PFSK-1 (cell line): Measurements from ENCODE around the gene STK24.

Experiments
- POLR2AphosphoS5 ChIP-seq: IDR thresholded peaks from 2 replicates; pipeline ENCODE4 v1.6.1; 2012; ENCODE audit warnings: low read depth, mild to moderate bottlenecking, control low read depth, low read length, moderate library complexity
- SIN3A ChIP-seq: IDR thresholded peaks from 2 replicates; pipeline ENCODE4 v1.6.1; 2012; ENCODE audit warnings: mild to moderate bottlenecking, low read length, moderate library complexity, borderline replicate concordance; ENCODE audit not compliant: insufficient read depth
- TAF1 ChIP-seq: IDR thresholded peaks from 2 replicates; pipeline ENCODE4 v1.6.1; 2012; ENCODE audit warnings: low read length, control low read depth, borderline replicate concordance; ENCODE audit not compliant: insufficient read depth
- TF ChIP-seq, protein P1 (sequence below), 2 experiments: IDR thresholded peaks; 2 replicates each; pipeline versions ENCODE4 v1.6.1 to v1.8.0; 2011 to 2012; ENCODE audit warnings: low read depth in 2 of 2, low read length in 2 of 2, control low read depth in 1 of 2, inconsistent platforms in 1 of 2, mild to moderate bottlenecking in 1 of 2, moderate library complexity in 1 of 2; ENCODE audit not compliant: insufficient read depth in 1 of 2

DNA sequence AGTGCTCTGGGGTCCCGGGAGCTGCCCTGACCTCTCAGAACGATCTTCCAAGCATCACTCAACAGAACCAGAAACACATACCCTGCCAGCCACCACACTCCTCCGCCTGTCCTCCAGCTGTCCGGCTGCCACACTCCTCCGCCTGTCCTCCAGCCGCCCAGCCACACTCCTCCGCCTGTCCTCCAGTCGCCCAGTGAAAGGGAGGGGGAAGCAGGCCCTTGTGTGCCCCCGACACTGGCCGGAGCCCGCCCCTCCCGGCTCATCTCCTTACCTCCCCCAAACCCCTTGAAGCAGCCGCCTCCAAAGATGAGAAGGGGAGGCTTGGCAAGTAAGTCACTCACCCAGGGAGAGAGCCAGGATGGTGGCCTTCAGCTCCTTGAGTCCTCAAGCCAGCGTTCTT, 40.2 kb downstream of the STK24 start:
- TF ChIP-seq SIN3A (no peak), POLR2AphosphoS5 (no peak), TAF1 (no peak)
- TF ChIP-seq, protein P1, sequence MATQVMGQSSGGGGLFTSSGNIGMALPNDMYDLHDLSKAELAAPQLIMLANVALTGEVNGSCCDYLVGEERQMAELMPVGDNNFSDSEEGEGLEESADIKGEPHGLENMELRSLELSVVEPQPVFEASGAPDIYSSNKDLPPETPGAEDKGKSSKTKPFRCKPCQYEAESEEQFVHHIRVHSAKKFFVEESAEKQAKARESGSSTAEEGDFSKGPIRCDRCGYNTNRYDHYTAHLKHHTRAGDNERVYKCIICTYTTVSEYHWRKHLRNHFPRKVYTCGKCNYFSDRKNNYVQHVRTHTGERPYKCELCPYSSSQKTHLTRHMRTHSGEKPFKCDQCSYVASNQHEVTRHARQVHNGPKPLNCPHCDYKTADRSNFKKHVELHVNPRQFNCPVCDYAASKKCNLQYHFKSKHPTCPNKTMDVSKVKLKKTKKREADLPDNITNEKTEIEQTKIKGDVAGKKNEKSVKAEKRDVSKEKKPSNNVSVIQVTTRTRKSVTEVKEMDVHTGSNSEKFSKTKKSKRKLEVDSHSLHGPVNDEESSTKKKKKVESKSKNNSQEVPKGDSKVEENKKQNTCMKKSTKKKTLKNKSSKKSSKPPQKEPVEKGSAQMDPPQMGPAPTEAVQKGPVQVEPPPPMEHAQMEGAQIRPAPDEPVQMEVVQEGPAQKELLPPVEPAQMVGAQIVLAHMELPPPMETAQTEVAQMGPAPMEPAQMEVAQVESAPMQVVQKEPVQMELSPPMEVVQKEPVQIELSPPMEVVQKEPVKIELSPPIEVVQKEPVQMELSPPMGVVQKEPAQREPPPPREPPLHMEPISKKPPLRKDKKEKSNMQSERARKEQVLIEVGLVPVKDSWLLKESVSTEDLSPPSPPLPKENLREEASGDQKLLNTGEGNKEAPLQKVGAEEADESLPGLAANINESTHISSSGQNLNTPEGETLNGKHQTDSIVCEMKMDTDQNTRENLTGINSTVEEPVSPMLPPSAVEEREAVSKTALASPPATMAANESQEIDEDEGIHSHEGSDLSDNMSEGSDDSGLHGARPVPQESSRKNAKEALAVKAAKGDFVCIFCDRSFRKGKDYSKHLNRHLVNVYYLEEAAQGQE (IDR thresholded peaks at IDR 0.05; ENCODE audit: insufficient read depth in 1 of 2, low read depth in 2 of 2, low read length in 2 of 2) = no peak
